IMR-90 (cell line): Measurements from ENCODE around the gene LCE2A. TPM values are rescaled to one million over a fixed set of nuclear protein-coding genes. Genes with fewer than 3 reads are reported as not detected.

Source experiments
- ATAC-seq: fragments of 200-7000 bp; cut with Tn5 transposase; 2 replicates; pipeline ENCODE4 v1.9.1; 2020; ENCODE audit warnings: low read depth, mild to moderate bottlenecking, moderate library complexity
- BruUV-seq: library from RNA; stranded (reverse); fragments of 400-500 nt; replicated peaks from 2 replicates; lab custom pipeline; 2021; lab: Mats Ljungman, UMichigan
- CTCF ChIA-PET: fragments of 300-600 bp; formaldehyde crosslinking; extraction: SDS; loops from one replicate; lab custom pipeline; 2021; ENCODE audit warnings: antibody characterized with exemption; lab: Yijun Ruan, JAX
- POLR2A ChIA-PET: fragments of 300-600 bp; sonication (Branson Sonifier 250); formaldehyde crosslinking; loops from one replicate; lab custom pipeline; 2022; ENCODE audit warnings: antibody characterized with exemption; ENCODE audit not compliant: unreplicated experiment; lab: Charles Lee
- DNase-seq: peaks from one replicate; pipeline ENCODE4 v3.0.0; 2013
- H2AFZ ChIP-seq: replicated peaks from 2 replicates; pipeline ENCODE3; 2013; ENCODE audit warnings: low read length, mild to moderate bottlenecking; ENCODE audit not compliant: poor library complexity
- H2AK5ac ChIP-seq: 2 replicates; pipeline ENCODE4 v1.6.1; 2013; ENCODE audit warnings: low read depth, low read length, inconsistent platforms
- H2AK9ac ChIP-seq: replicated peaks from 2 replicates; pipeline ENCODE3; 2013; ENCODE audit warnings: mild to moderate bottlenecking, low read depth, low read length, moderate library complexity; ENCODE audit not compliant: poor library complexity
- H2BK120ac ChIP-seq: 2 replicates; pipeline ENCODE4 v1.6.1; 2013; ENCODE audit warnings: low read depth, low read length, inconsistent platforms
- H2BK15ac ChIP-seq: 3 replicates; pipeline ENCODE4 v1.6.1; 2013; ENCODE audit warnings: low read depth, low read length, inconsistent platforms
- H2BK20ac ChIP-seq: 2 replicates; pipeline ENCODE4 v1.6.1; 2013; ENCODE audit warnings: low read depth, mild to moderate bottlenecking, inconsistent platforms, low read length, moderate library complexity
- H2BK5ac ChIP-seq: 2 replicates; pipeline ENCODE4 v1.6.1; 2013; ENCODE audit warnings: mild to moderate bottlenecking, low read depth, low read length, inconsistent platforms; ENCODE audit not compliant: poor library complexity, severe bottlenecking
- H3K14ac ChIP-seq: replicated peaks from 2 replicates; pipeline ENCODE4 v1.6.1; 2013; ENCODE audit warnings: low read depth, low read length, inconsistent platforms
- H3K18ac ChIP-seq: 2 replicates; pipeline ENCODE4 v1.6.1; 2013; ENCODE audit warnings: low read depth, low read length, control low read depth
- H3K23ac ChIP-seq: 2 replicates; pipeline ENCODE4 v1.6.1; 2013; ENCODE audit warnings: low read depth, low read length, inconsistent platforms
- H3K27ac ChIP-seq: 2 replicates; pipeline ENCODE4 v1.5.1; 2013; ENCODE audit warnings: mild to moderate bottlenecking, control low read depth, low read length; ENCODE audit not compliant: insufficient read depth
- H3K27me3 ChIP-seq: 2 replicates; pipeline ENCODE4 v1.6.1; 2013; ENCODE audit warnings: low read length; ENCODE audit not compliant: control insufficient read depth, insufficient read depth
- H3K36me3 ChIP-seq: 2 replicates; pipeline ENCODE4 v1.6.1; 2013; ENCODE audit warnings: low read length, mixed read lengths; ENCODE audit not compliant: control insufficient read depth, insufficient read depth
- H3K4ac ChIP-seq: 2 replicates; pipeline ENCODE4 v1.6.1; 2013; ENCODE audit warnings: low read depth, low read length, inconsistent platforms
- H3K4me1 ChIP-seq: 2 replicates; pipeline ENCODE4 v1.6.1; 2013; ENCODE audit warnings: low read length, mixed read lengths; ENCODE audit not compliant: control insufficient read depth, insufficient read depth
- H3K4me2 ChIP-seq: 2 replicates; pipeline ENCODE4 v1.6.1; 2013; ENCODE audit warnings: low read depth, mild to moderate bottlenecking, control low read depth, low read length, moderate library complexity
- H3K4me3 ChIP-seq: 2 replicates; pipeline ENCODE4 v1.5.1; 2013; ENCODE audit warnings: low read depth, mild to moderate bottlenecking, control low read depth, low read length, moderate library complexity; ENCODE audit not compliant: insufficient read depth
- H3K56ac ChIP-seq: 2 replicates; pipeline ENCODE4 v1.6.1; 2013; ENCODE audit warnings: low read length, inconsistent platforms; ENCODE audit not compliant: insufficient read depth; ENCODE audit errors: extremely low read depth
- H3K79me1 ChIP-seq, 2 experiments: 2 replicates each; pipeline ENCODE4 v1.6.1; 2013; ENCODE audit warnings: low read length in 2 of 2, inconsistent platforms in 1 of 2, low read depth in 1 of 2
- H3K9ac ChIP-seq: 2 replicates; pipeline ENCODE4 v1.6.1; 2013; ENCODE audit warnings: low read depth, low read length, control low read depth
- H3K9me1 ChIP-seq: 2 replicates; pipeline ENCODE4 v1.6.1; 2013; ENCODE audit warnings: low read length, inconsistent platforms; ENCODE audit not compliant: insufficient read depth
- H3K9me3 ChIP-seq: 2 replicates; pipeline ENCODE4 v1.6.1; 2013; ENCODE audit warnings: low read length; ENCODE audit not compliant: control insufficient read depth, insufficient read depth
- H4K20me1 ChIP-seq: 2 replicates; pipeline ENCODE4 v1.6.1; 2013; ENCODE audit warnings: low read length, inconsistent platforms; ENCODE audit not compliant: insufficient read depth
- H4K5ac ChIP-seq: 2 replicates; pipeline ENCODE4 v1.6.1; 2013; ENCODE audit warnings: mild to moderate bottlenecking, low read depth, low read length, control low read depth
- H4K8ac ChIP-seq, 2 experiments: 2 replicates each; pipeline ENCODE4 v1.6.1; 2013; ENCODE audit warnings: low read depth in 2 of 2, low read length in 2 of 2, control low read depth in 1 of 2, inconsistent platforms in 1 of 2
- H4K91ac ChIP-seq: 2 replicates; pipeline ENCODE4 v1.6.1; 2013; ENCODE audit warnings: low read depth, low read length, inconsistent platforms; ENCODE audit not compliant: insufficient read depth
- CTCF ChIP-seq: conservative IDR thresholded peaks from 2 replicates; pipeline ENCODE4 v1.5.1; 2012; ENCODE audit warnings: mild to moderate bottlenecking, low read depth, low read length, improper control_type of control experiment
- FOS ChIP-seq: fragments of 150-350 bp; IDR thresholded peaks from 2 replicates; pipeline ENCODE4 v1.6.1; 2016; ENCODE audit warnings: low read depth, low read length
- RAD21 ChIP-seq: IDR thresholded peaks from 2 replicates; pipeline ENCODE4 v1.6.1; 2012; ENCODE audit warnings: low read length, improper control_type of control experiment
- RFX5 ChIP-seq: IDR thresholded peaks from 2 replicates; pipeline ENCODE4 v1.8.0; 2012; ENCODE audit warnings: low read depth, mild to moderate bottlenecking, low read length, moderate library complexity
- SMC3 ChIP-seq: fragments of 150-350 bp; IDR thresholded peaks from 2 replicates; pipeline ENCODE4 v1.6.1; 2016; ENCODE audit warnings: low read depth, mild to moderate bottlenecking, antibody characterized with exemption, low read length, moderate library complexity
- WGBS, 2 experiments: methylation state at CpG; one replicate each; pipeline versions ENCODE4 v1.1.5 to v1.1.7; 2013; ENCODE audit warnings: missing lambda C conversion rate in 2 of 2; ENCODE audit not compliant: insufficient read length in 1 of 2; ENCODE audit errors: extremely low coverage in 2 of 2; 5-methylcytosine and 5-hydroxymethylcytosine counted together
- dilution Hi-C: fragments of 300-500 bp; cut with HindIII; formaldehyde crosslinking; loops from one replicate; pipeline ENCODE4 v1.14.3; 2018; ENCODE audit warnings: low sequenced_read_pairs; ENCODE audit not compliant: unreplicated experiment
- in situ Hi-C: fragments of 300-500 bp; cut with MboI; formaldehyde crosslinking; loops from 3 replicates; pipeline ENCODE4 v1.14.3; 2019; ENCODE audit warnings: low sequenced_read_pairs, inconsistent platforms, mixed read lengths
- intact Hi-C: fragments of 100-400 bp; cut with micrococcal nuclease; formaldehyde crosslinking; loops from 2 replicates; pipeline ENCODE4 v1.10.0; 2022
- polyA plus RNA-seq, 3 experiments: library from polyadenylated mRNA; depleted of rRNA; stranded (reverse); fragments of >200 nt; gene quantifications; 2 replicates each; pipeline ENCODE4 v1.2.3, GENCODE V29; 2012; ENCODE audit warnings: low replicate concordance in 1 of 3
- total RNA-seq: library from RNA; depleted of rRNA; stranded (reverse); fragments of >200 nt; gene quantifications from 2 replicates; pipeline ENCODE4 v1.2.3, GENCODE V29; 2012

Gene LCE2A
- total and polyA plus RNA-seq, 2 of the 4 experiments (the other 2 are of a cell fraction): 0.50 TPM; not detected in 1

- Histone ChIP-seq H4K91ac (no peak overlapping the region), H3K23ac (no peak overlapping the region), H3K9me3 (no peaks in the 10 kb centered on the region), H4K8ac (no peak overlapping the region), H3K4me2 (no peak overlapping the region), H2BK15ac (no peak overlapping the region), H3K9ac (no peak overlapping the region), H2AK5ac (no peak overlapping the region), H2BK20ac (no peak overlapping the region), H4K20me1 (no peaks in the 10 kb centered on the region), H2AFZ (no peak overlapping the region), H2AK9ac (no peak overlapping the region), H3K14ac (no peak overlapping the region), H2BK5ac (no peak overlapping the region), H3K4me1 (no peaks in the 10 kb centered on the region), H3K9me1 (no peaks in the 10 kb centered on the region), H3K36me3 (no peaks in the 10 kb centered on the region), H4K5ac (no peak overlapping the region), H3K18ac (no peak overlapping the region), H3K27me3 (no peaks in the 10 kb centered on the region), H3K4ac (no peak overlapping the region), H3K56ac (no peak overlapping the region), H2BK120ac (no peak overlapping the region), H3K27ac (no peak overlapping the region), H3K79me1 (no peaks in the 10 kb centered on the region), H3K4me3 (no peak overlapping the region)
- dilution Hi-C loops (no loop called here), in situ Hi-C loops (loop anchor here (25.0 kb wide), 1 partner anchor 558 kb away; the partner anchor contains the start of genes LELP1 and PRR9), intact Hi-C loops (loop anchor here (2.0 kb wide), 1 partner anchor 569 kb away; no protein-coding TSS in a partner anchor)
- peak; percentile 63 for TF ChIP-seq SMC3
- TF ChIP-seq CTCF: peak; percentile 74
- TF ChIP-seq FOS: no peak
- peak; percentile 66 for TF ChIP-seq RAD21
- no peak for TF ChIP-seq RFX5
- ChIA-PET CTCF (interaction anchor here (0.6 to 0.9 kb wide), 5 partner anchors 8 to 573 kb away, joined by 3 to 7 read pairs (median 4); partner anchors contain the start of gene LCE2D), POLR2A (no interaction called here)
- BruUV-seq: no TSS peak
- ATAC-seq (peak; percentile 67), DNase-seq (peak; percentile 33)
- no CpG with 5 or more reads among the region's 10 CpGs for WGBS, 2 experiments
Observed at GRCh38 chr1:152654110-152654509, 44.0 kb upstream of the LCE2A start.
